ENCODE data around the gene SPATA12. TPM values are rescaled to one million over a fixed set of nuclear protein-coding genes. Genes with fewer than 3 reads are reported as not detected.

The SPATA12 gene, protein sequence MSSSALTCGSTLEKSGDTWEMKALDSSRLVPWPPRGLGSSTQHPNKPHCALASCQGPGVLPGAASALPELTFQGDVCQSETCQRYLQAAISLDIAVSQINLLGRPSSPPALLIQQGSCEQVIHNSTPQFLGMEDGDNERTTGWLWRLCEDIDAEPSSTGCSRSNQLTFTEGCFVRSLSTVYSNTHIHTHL
- not detected in 2 replicates for total RNA-seq

DNA sequence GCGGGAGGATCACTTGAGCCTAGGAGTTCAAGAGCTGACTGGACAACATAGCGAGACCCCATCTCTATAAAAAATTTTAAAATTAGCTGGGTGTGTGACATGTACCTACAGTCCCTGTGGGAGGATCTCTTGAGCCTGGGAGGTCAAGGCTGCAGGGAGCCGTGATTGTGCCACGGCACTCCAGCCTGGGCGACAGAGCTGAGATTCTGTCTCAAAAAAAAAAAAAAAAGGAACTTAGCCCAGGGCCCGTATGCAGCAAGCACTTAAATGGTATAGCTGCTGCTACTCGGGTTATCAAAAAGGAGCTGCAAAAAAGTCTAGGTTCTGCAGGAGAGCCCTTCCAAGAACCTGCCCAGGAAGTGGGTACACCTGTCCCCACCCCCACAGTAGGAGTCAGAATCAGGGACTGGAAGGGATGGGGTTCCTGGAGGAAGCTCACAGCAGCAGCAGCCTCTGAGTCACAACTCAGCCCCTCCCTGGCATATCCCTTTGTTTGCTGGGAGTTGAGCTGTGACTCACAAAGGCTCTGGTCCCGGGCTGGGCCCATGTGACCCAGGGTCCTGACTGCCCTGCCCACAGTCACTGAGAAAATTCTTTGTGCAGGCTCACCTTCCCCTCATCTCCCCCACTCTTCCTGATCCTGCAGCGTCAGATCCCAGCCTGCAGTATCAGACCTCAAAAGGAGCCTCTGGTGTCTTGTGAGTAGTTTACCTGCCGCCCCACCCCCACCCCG lies at the start of gene SPATA12:
TSS of gene SPATA12 (plus strand) at position 576 of the 733 bp plus-strand sequence. CDS start 13,031 bp downstream, outside the sequence.

Other genes starting within 250 kb of the SPATA12 start
- gene IL17RD, start 104.7 kb downstream of the SPATA12 start, total RNA-seq: 2.1 and 5.5 TPM in 2 replicates
- not detected in 2 replicates for gene HESX1, start 139.3 kb downstream of the SPATA12 start, total RNA-seq
- gene APPL1, start 167.1 kb downstream of the SPATA12 start, total RNA-seq: 38.6 and 49.0 TPM in 2 replicates
- not detected in 2 replicates for gene ASB14, start 232.0 kb downstream of the SPATA12 start, total RNA-seq